Measurements from ENCODE around the gene POU4F1. TPM values are rescaled to one million over a fixed set of nuclear protein-coding genes. Genes with fewer than 3 reads are reported as not detected.

The POU4F1 gene, protein sequence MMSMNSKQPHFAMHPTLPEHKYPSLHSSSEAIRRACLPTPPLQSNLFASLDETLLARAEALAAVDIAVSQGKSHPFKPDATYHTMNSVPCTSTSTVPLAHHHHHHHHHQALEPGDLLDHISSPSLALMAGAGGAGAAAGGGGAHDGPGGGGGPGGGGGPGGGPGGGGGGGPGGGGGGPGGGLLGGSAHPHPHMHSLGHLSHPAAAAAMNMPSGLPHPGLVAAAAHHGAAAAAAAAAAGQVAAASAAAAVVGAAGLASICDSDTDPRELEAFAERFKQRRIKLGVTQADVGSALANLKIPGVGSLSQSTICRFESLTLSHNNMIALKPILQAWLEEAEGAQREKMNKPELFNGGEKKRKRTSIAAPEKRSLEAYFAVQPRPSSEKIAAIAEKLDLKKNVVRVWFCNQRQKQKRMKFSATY
- not detected in 2 replicates for total RNA-seq

DNA sequence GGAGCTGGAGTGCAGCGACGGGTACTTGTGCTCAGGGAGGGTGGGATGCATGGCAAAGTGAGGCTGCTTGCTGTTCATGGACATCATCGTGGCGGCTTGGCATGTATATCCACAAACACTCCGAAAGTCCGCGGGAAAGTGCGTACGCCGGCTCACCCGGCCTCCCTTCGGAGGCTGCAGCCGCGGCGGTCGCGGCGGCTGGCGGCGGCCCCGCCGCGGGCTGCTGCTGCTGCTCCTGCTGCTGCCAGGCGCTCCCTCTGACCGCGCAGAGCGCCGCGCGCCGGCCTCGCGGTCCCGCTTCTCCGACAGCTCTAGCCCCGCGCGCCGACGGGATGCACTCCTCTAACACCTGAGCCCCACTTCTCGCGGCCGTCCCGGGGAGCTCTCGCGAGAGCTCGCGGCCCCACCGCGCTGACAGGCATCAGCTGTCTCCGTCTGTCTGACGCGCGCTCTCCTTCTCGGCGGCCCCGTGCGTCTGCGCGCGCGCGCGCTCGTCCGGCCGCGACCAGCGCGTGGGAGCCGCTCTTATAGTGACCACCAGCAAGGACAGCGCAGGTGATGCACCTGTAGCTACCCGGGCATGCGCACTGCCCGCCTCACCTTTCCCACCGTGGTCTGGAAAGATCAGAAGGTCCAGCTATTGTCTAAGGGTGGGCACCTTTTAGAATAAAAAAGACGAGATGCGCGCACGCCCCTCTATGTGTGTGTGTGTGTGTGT lies at the start of gene POU4F1:
POU4F1 (minus strand) TSS at position 313 of the 718 bp plus-strand sequence; CDS start at position 87, 226 bp downstream.

Other genes starting within 250 kb of the POU4F1 start
- gene OBI1, start 55.6 kb upstream of the POU4F1 start, total RNA-seq = 8.8 and 9.9 TPM in 2 replicates

Data from bronchus fibroblast of lung (primary cell).